ENCODE data around the gene BCORL1.

- TF ChIP-seq, protein P1, sequence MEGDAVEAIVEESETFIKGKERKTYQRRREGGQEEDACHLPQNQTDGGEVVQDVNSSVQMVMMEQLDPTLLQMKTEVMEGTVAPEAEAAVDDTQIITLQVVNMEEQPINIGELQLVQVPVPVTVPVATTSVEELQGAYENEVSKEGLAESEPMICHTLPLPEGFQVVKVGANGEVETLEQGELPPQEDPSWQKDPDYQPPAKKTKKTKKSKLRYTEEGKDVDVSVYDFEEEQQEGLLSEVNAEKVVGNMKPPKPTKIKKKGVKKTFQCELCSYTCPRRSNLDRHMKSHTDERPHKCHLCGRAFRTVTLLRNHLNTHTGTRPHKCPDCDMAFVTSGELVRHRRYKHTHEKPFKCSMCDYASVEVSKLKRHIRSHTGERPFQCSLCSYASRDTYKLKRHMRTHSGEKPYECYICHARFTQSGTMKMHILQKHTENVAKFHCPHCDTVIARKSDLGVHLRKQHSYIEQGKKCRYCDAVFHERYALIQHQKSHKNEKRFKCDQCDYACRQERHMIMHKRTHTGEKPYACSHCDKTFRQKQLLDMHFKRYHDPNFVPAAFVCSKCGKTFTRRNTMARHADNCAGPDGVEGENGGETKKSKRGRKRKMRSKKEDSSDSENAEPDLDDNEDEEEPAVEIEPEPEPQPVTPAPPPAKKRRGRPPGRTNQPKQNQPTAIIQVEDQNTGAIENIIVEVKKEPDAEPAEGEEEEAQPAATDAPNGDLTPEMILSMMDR (IDR thresholded peaks at IDR 0.05) = peak; percentile 74
- TF ChIP-seq ZFX (IDR thresholded peaks at IDR 0.05; ENCODE audit: borderline replicate concordance) = no peak
Observed at GRCh38 chrX:130028196-130028595, 45.8 kb downstream of the BCORL1 start.

All from 22Rv1 (cell line).